NCI-H1930 (cell line): ENCODE data around the gene NTM.

Experiments used
- DNase-seq, 2 experiments: peaks; one replicate each; lab custom pipeline; 2025; lab: John Stamatoyannopoulos, UW

Gene NTM

GRCh38 chr11:132075447-132075846 is 705.0 kb downstream of the NTM start:
- DNase-seq, result no peak

DNA sequence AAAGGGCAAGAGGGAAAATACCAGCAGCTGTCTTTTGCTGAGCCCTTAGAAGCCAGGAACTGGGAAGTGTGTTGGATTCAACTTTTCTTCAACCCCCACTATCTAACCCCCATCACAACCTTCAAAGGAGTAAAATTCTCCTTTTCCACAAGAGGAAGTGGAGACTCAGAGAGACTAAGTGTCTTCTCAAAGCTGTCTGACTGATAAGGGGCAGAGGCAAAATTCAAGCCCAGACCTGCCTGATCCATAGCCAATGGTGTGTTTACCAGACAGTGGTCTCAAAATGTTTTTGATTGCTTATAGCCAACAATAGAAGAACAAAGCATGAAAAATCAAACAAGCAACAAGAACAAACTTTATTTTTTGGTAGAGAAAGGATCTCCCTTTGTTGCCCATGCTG is 707.0 kb downstream of the NTM start:
- no peak for DNase-seq

- DNase-seq, result no peak
These were observed 708.1 kb downstream of the NTM start for GRCh38 chr11:132078264-132079076.

GRCh38 chr11:132080127-132080526 is 709.7 kb downstream of the NTM start:
- no peak for DNase-seq

GRCh38 chr11:132082566-132082965 is 712.2 kb downstream of the NTM start:
- DNase-seq, result no peak

DNA sequence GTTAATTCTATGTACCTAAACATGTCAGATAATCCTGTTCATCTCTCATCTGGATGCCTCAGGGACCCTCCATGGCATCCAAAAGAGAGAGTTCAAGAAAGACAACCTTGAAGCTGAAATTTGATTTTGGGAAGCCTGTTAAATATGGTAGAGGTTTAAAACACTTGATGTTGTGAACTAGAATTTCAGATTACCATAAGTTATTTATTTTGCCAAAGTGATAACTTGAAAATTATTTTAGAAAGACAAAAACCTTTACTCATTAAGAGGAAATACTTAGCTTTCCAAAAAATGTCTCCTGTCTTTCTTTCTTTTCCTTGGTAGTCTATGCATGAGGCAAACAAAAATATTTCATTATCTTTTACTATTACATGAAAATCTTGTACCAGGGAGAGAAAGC is 714.0 kb downstream of the NTM start:
- no peak for DNase-seq

- no peak for DNase-seq
These were observed 716.7 kb downstream of the NTM start for GRCh38 chr11:132087148-132087547.

GRCh38 chr11:132088551-132088950 is 718.1 kb downstream of the NTM start:
- DNase-seq, result no peak

DNA sequence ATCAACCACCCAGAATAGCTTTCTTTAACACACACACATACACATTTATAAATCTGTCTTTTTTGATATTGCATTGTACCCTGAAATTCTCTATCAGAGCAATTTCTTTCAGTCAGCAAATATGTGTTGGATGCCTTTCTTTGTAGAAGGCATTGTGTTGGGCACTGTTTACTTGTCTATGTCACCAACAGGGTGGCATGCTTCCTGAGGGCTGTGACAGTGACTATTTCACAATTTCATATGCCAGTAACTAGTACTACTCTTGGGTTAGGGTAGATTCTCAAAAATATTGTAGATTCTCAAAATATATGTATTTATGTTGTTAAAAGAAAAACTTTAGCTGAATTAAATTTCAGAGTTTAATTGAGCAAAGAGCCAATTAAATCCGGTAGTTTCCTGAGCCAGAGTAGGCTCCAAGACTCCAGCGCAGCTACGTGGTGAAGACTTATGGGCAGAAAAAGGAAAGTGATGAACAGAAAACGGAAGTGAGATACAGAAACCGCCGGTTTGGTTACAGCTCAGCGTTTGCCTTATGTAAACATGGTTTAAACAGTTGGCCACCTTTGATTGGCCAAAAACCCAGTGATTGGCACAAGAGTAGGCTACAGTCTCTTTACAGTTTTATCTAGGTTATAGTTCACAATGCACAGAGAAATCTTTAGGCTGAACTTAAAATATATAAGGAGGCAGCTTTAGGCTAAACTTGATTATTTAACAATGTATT is 723.3 kb downstream of the NTM start:
- DNase-seq, result no peak

DNA sequence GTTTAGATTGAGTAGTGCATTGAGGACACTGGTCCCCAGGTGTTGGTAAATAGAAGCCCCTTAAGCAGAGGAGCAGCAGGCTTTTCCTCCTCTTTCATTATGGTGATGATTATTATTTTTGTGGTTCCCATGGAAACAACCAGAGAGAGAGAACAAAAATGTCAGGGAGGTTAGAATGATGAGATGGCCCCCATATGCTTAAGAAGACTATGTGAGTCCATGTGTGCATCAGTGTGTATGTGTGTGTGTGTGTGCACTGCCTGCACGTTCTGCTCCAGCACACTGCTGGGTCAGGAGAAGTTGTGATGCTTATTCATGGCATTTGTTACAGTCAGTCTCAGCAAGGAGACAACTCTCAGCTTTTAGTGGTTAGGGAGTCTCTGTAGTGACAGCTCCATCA is 724.2 kb downstream of the NTM start:
- DNase-seq, result no peak

- DNase-seq, result no peak
These were observed 725.1 kb downstream of the NTM start for GRCh38 chr11:132095230-132096131.

DNA sequence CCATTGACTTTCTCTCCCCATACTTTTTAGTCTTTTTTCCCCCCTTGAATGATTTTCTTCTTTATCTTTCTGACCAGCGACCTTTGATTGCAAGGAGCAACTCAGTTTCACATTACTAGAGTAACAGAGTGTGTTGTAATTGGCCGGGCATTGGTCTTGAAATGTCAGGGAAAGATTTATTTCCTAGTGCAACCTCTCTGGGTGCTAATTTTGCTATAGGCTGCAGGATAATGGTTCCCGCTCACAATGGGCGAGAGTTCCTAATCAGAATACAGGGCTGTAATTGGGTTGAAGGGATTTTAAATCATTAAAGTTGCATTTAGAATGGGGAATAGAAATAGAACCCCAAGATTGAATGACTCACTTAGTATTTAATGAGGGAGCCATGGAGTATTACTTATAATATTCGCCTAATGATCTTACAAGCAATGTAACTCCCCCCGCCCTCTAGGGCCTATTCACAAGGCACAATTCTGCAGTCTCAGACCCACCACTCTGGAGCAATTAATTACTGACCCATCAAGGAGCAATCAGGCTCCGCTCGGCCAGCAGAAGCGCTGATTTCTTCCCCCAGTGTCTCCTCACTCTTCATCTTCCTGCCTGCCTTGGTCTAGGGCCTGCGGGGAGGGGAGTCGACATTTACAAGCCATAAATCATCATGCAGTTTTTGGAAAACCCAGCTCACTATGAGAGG is 725.9 kb downstream of the NTM start:
- DNase-seq, result no peak

DNA sequence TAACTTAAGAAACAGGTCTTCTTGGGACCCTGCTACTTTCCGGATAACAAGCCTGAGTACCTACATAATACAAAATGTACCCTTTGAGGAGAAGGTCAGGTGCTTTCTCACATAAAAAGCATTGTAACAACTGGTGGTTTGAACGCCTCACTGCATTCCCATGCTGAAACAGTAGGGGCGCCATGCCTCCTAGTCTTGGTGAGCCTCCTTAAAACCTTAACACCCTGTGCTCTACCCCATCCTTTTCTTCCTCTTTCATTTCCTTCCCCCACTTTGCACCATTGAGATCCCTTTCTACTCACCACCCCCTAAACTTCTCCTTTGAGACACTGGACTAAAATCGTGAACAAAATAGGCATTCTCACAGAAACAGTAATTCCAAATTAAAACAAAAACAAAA is 729.3 kb downstream of the NTM start:
- DNase-seq, result no peak

- no peak for DNase-seq
These were observed 730.2 kb downstream of the NTM start for GRCh38 chr11:132100583-132100982.

DNA sequence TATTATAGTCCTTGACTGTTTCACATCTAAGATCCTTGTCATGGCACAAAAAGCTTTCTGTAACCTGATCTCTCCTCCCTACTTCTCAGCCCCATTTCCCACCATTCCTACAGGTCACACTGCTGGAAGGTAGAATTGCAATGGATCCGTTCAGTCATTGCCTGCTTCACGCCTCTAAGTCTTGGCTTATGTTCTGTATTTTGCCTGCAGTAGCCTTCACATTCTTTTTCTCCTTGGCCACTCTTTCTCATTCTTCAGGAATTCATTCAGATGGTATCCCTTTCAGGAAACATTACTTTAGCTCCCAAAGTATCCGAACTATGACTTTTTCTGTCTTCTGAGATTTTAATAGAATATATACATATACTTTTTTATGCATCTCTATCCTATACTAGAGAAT is 731.5 kb downstream of the NTM start:
- no peak for DNase-seq

DNA sequence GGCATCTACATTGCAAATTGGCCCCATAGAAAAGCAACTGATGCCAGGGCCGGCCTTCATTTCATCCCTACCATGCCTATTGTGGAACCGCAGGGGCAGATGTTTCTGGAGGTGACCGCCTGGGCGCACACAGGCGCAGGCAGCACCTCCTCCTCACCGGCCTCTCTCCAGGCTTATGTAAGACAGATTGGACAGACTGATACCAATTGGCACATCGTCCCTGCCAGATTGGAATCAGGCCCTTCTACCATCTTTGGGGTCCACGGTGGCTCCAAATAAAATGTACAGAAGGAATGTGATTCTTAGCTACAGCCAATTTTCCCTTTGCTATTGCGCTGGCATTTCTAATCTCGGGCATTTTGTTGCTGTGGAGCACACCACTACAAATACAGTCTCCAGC is 732.6 kb downstream of the NTM start:
- no peak for DNase-seq

- DNase-seq, result no peak
These were observed 735.9 kb downstream of the NTM start for GRCh38 chr11:132106096-132106982.

GRCh38 chr11:132111316-132111715 is 740.9 kb downstream of the NTM start:
- DNase-seq, result no peak

DNA sequence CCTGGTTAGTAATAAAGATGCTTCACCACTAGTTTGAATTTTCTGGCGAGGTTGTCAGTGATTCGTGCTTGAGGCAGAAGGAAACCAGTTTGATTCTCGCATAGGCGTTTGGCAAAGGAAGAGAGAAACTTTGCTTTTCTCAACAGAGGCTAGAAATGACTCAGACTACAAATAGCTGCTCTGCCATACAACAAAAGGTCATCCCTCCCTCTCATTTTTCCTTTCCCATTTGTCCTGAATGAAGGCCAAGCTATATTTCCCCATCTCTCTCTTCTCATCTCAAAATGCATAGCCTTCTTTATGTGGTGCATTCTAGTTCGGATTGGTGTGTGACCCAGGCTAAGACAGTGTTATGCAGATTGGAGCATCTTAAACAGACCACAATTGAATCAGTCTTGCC is 741.4 kb downstream of the NTM start:
- no peak for DNase-seq

- DNase-seq, result no peak
These were observed 742.4 kb downstream of the NTM start for GRCh38 chr11:132112846-132113245.

GRCh38 chr11:132114185-132114584 is 743.8 kb downstream of the NTM start:
- peak; percentile 44 to 58 for DNase-seq
